ENCODE measurements around the gene FAM180A. TPM values are rescaled to one million over a fixed set of nuclear protein-coding genes. Genes with fewer than 3 reads are reported as not detected.
"Not testable (repeated sequence)": the region's sequence is repeated elsewhere in the genome, so short reads cannot be mapped to it uniquely, and the experiment has no call there.

The FAM180A gene
- polyA plus RNA-seq, 4 donors = 1.3 TPM; not detected in 3

DNA sequence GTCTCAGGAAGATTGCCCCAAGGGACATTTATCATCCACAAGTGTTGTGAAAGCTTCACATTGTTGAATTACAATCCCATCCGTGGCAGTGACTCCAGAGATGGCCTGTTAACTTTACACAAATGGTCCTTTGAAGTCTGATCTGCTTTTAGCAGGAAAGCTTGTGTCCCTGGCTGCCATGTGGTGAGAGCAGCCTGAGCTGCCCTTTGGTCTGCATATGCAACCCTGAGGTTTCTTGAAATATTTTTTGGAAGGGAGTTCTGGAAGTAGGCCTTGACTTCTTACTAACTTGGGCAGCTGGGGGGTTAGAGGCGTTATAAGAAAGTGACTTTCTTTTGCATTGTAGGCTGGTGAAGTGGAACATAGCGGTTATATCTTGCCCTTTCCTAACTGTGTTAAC lies 41.3 kb upstream of the FAM180A start:
- peaks cover 0 to 2% (median 0%) of the 10 kb centered on the region in 3 donors for H3K27me3 ChIP-seq (ENCODE audit: control insufficient read depth in 3 of 3, insufficient read depth in 3 of 3, low read length in 3 of 3)
- FAIRE-seq (no peak), DNase-seq (no peak)
- H3K36me3 ChIP-seq (ENCODE audit: control insufficient read depth in 3 of 3, insufficient read depth in 2 of 3, low read depth in 1 of 3, low read length in 3 of 3) = no peaks in the 10 kb centered on the region
- no peak overlapping the region for H3K4me3 ChIP-seq (ENCODE audit: low read depth in 1 of 3, low read length in 3 of 3)
- H3K27ac ChIP-seq (ENCODE audit: low read depth in 1 of 3, low read length in 2 of 3) = no peak overlapping the region
- no peaks in the 10 kb centered on the region for H3K4me1 ChIP-seq (ENCODE audit: control insufficient read depth in 3 of 3, insufficient read depth in 2 of 3, low read depth in 1 of 3, low read length in 2 of 3)
- H3K9me3 ChIP-seq (ENCODE audit: control insufficient read depth in 2 of 2, insufficient read depth in 1 of 2, low read depth in 1 of 2, low read length in 1 of 2) = no peaks in the 10 kb centered on the region
- WGBS, 3 donors = 69 to 77% (median 69%) methylated on average over 3 of the region's 3 CpGs

DNA sequence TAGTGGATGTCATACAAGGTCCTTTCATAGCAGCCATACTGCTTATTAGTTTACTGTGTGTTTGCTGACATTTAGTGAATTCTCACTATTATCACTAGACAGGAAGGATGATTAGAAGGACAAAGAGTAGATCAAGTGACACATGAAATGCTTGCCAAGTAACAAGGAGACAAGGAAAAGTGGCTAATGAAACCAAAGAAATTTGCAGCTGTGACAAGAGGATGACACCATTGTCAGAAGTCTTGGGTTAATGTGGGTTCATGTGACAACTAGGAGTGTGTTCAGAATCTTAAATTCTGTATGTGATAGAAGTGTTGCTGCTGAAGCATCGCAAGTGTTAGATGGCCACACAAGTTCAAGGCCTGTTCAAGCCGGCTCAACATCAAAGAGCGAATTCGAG lies 40.8 kb upstream of the FAM180A start:
- no peaks in the 10 kb centered on the region for H3K9me3 ChIP-seq (ENCODE audit: control insufficient read depth in 2 of 2, insufficient read depth in 1 of 2, low read depth in 1 of 2, low read length in 1 of 2)
- no peaks in the 10 kb centered on the region for H3K36me3 ChIP-seq (ENCODE audit: control insufficient read depth in 3 of 3, insufficient read depth in 2 of 3, low read depth in 1 of 3, low read length in 3 of 3)
- no peaks in the 10 kb centered on the region for H3K4me1 ChIP-seq (ENCODE audit: control insufficient read depth in 3 of 3, insufficient read depth in 2 of 3, low read depth in 1 of 3, low read length in 2 of 3)
- WGBS, 3 donors = 85 to 88% (median 86%) methylated on average over 4 of the region's 4 CpGs
- no peak for DNase-seq
- no peak overlapping the region for H3K4me3 ChIP-seq (ENCODE audit: low read depth in 1 of 3, low read length in 3 of 3)
- no peak for FAIRE-seq
- no peak overlapping the region for H3K27ac ChIP-seq (ENCODE audit: low read depth in 1 of 3, low read length in 2 of 3)
- H3K27me3 ChIP-seq (ENCODE audit: control insufficient read depth in 3 of 3, insufficient read depth in 3 of 3, low read length in 3 of 3) = peaks cover 0 to 2% (median 0%) of the 10 kb centered on the region in 3 donors

DNA sequence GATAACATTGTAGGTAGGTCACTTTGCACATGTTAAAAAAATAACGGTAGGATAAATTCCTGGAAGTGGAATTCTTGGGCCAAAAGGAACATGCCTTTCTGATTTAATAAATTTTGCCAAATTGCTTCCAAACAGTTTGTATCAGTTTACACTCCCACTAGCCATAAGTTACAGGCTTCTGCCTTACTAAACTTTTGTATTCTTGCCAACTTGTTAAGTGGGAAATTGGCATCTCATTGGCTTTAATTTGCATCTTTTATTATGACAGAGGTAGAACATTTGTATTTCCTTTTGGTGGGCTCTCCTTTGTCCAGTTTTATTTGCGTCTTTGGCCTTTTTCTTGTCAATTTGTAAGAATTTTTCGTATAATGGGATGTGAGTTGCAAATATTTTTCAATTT lies 38.3 kb upstream of the FAM180A start:
- Histone ChIP-seq H3K36me3 (ENCODE audit: control insufficient read depth in 3 of 3, insufficient read depth in 2 of 3, low read depth in 1 of 3, low read length in 3 of 3) (no peaks in the 10 kb centered on the region), H3K9me3 (ENCODE audit: control insufficient read depth in 2 of 2, insufficient read depth in 1 of 2, low read depth in 1 of 2, low read length in 1 of 2) (no peaks in the 10 kb centered on the region), H3K27ac (ENCODE audit: low read depth in 1 of 3, low read length in 2 of 3) (no peak overlapping the region), H3K4me3 (ENCODE audit: low read depth in 1 of 3, low read length in 3 of 3) (no peak overlapping the region), H3K4me1 (ENCODE audit: control insufficient read depth in 3 of 3, insufficient read depth in 2 of 3, low read depth in 1 of 3, low read length in 2 of 3) (no peaks in the 10 kb centered on the region), H3K27me3 (ENCODE audit: control insufficient read depth in 3 of 3, insufficient read depth in 3 of 3, low read length in 3 of 3) (no peaks in the 10 kb centered on the region)
- 71 to 88% (median 84%) methylated on average over 3 of the region's 3 CpGs for WGBS, 3 donors
- no peak for DNase-seq
- no peak for FAIRE-seq

DNA sequence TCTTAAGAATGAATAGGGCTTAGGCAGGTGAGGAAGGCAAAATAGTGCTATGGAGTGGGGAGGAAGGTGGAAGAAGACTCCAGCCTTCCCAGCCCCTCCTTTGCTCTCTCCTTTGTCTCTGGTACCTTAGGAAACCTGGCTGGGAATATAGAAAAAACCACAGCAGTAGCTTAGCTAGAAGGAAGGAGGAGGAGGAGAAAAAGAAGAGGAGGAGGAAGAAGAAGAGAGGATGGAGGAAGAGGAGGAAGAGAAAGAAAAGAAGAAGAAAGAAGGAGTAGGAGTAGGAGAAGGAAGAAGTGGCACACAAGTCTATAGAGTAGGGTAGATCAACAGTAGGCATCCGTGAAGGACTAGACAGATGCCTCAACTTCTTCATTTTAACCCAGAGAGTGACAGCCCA lies 36.5 kb upstream of the FAM180A start:
- Histone ChIP-seq H3K27ac (ENCODE audit: low read depth in 1 of 3, low read length in 2 of 3) (no peak overlapping the region), H3K36me3 (ENCODE audit: control insufficient read depth in 3 of 3, insufficient read depth in 2 of 3, low read depth in 1 of 3, low read length in 3 of 3) (no peaks in the 10 kb centered on the region), H3K9me3 (ENCODE audit: control insufficient read depth in 2 of 2, insufficient read depth in 1 of 2, low read depth in 1 of 2, low read length in 1 of 2) (no peaks in the 10 kb centered on the region), H3K4me3 (ENCODE audit: low read depth in 1 of 3, low read length in 3 of 3) (no peak overlapping the region), H3K27me3 (ENCODE audit: control insufficient read depth in 3 of 3, insufficient read depth in 3 of 3, low read length in 3 of 3) (no peaks in the 10 kb centered on the region), H3K4me1 (ENCODE audit: control insufficient read depth in 3 of 3, insufficient read depth in 2 of 3, low read depth in 1 of 3, low read length in 2 of 3) (no peaks in the 10 kb centered on the region)
- no peak for FAIRE-seq
- WGBS, 3 donors = 74 to 77% (median 76%) methylated on average over 1 of the region's 1 CpG
- no peak for DNase-seq

DNA sequence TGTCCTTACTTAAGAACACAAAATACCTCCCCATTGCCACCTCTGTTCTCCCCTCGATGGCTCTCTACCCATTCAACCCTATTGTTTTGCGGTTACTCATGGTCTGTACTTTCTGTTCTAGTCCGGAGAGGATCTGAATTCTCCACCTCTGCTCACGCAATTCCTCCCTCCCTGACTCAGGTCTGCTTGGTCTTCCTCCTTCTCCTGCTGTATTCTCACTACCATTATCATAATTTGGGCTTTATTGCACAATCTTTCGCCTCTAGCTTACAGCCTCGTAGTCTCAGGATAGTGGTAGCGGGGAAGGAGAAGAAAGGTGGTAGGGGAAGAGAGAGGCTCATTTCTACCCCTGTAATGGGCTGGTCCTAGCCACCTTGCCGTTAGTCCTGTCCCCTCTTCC lies 35.4 kb upstream of the FAM180A start:
- Histone ChIP-seq H3K4me3 (ENCODE audit: low read depth in 1 of 3, low read length in 3 of 3) (no peak overlapping the region), H3K27me3 (ENCODE audit: control insufficient read depth in 3 of 3, insufficient read depth in 3 of 3, low read length in 3 of 3) (no peaks in the 10 kb centered on the region), H3K36me3 (ENCODE audit: control insufficient read depth in 3 of 3, insufficient read depth in 2 of 3, low read depth in 1 of 3, low read length in 3 of 3) (no peaks in the 10 kb centered on the region), H3K4me1 (ENCODE audit: control insufficient read depth in 3 of 3, insufficient read depth in 2 of 3, low read depth in 1 of 3, low read length in 2 of 3) (no peaks in the 10 kb centered on the region), H3K9me3 (ENCODE audit: control insufficient read depth in 2 of 2, insufficient read depth in 1 of 2, low read depth in 1 of 2, low read length in 1 of 2) (no peaks in the 10 kb centered on the region), H3K27ac (ENCODE audit: low read depth in 1 of 3, low read length in 2 of 3) (no peak overlapping the region)
- FAIRE-seq (no peak), DNase-seq (no peak)
- 76 to 88% (median 80%) methylated on average over 8 of the region's 8 CpGs for WGBS, 3 donors

DNA sequence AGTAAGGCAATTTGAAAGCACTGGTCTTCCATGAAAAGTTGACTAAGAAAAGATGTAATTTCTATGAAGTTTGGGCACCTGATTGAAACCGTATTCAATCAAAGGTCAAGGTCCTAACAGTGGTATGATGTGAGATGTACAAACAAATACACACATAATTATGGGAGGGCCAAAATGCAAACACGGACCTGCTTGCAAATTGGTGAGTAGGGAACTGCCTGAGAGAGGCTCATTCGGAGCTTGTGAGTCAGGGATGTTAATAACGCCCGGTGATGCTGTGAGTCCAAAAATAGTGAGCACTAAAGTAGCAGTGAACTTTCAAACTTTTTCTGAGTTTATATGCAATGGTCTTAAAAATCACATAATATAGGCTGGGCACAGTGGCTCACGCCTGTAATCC lies 34.2 kb upstream of the FAM180A start:
- no peaks in the 10 kb centered on the region for H3K36me3 ChIP-seq (ENCODE audit: control insufficient read depth in 3 of 3, insufficient read depth in 2 of 3, low read depth in 1 of 3, low read length in 3 of 3)
- no peaks in the 10 kb centered on the region for H3K4me1 ChIP-seq (ENCODE audit: control insufficient read depth in 3 of 3, insufficient read depth in 2 of 3, low read depth in 1 of 3, low read length in 2 of 3)
- no peak overlapping the region for H3K27ac ChIP-seq (ENCODE audit: low read depth in 1 of 3, low read length in 2 of 3)
- no peaks in the 10 kb centered on the region for H3K27me3 ChIP-seq (ENCODE audit: control insufficient read depth in 3 of 3, insufficient read depth in 3 of 3, low read length in 3 of 3)
- DNase-seq = no peak
- WGBS, 3 donors = 65 to 84% (median 69%) methylated on average over 6 of the region's 6 CpGs
- H3K9me3 ChIP-seq (ENCODE audit: control insufficient read depth in 2 of 2, insufficient read depth in 1 of 2, low read depth in 1 of 2, low read length in 1 of 2) = peaks cover 0 to 2% of the 10 kb centered on the region in 2 donors
- no peak for FAIRE-seq
- H3K4me3 ChIP-seq (ENCODE audit: low read depth in 1 of 3, low read length in 3 of 3) = no peak overlapping the region

DNA sequence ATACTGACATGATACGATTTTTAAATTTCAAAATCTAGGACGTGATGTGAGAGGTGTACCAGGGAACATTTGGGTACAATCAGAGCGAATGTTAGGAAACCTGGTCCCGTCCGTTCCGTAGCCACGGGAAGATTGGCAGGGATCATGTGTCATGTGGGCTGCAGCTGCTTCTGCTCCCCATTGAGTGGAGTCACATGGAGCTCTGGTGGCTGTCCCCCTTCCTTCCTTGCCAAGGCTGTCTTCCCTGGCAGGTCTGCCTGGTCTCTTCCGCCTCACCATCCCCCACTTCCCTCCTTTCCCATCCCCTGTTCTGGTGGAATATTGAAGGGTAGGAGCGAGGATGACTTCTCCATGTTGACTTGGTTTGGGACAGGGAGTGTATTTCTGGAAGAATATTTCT lies 33.8 kb upstream of the FAM180A start:
- Histone ChIP-seq H3K27ac (ENCODE audit: low read depth in 1 of 3, low read length in 2 of 3) (no peak overlapping the region), H3K36me3 (ENCODE audit: control insufficient read depth in 3 of 3, insufficient read depth in 2 of 3, low read depth in 1 of 3, low read length in 3 of 3) (no peaks in the 10 kb centered on the region), H3K27me3 (ENCODE audit: control insufficient read depth in 3 of 3, insufficient read depth in 3 of 3, low read length in 3 of 3) (no peaks in the 10 kb centered on the region), H3K9me3 (ENCODE audit: control insufficient read depth in 2 of 2, insufficient read depth in 1 of 2, low read depth in 1 of 2, low read length in 1 of 2) (peaks cover 0 to 2% of the 10 kb centered on the region in 2 donors), H3K4me1 (ENCODE audit: control insufficient read depth in 3 of 3, insufficient read depth in 2 of 3, low read depth in 1 of 3, low read length in 2 of 3) (no peaks in the 10 kb centered on the region), H3K4me3 (ENCODE audit: low read depth in 1 of 3, low read length in 3 of 3) (no peak overlapping the region)
- 87 to 89% (median 87%) methylated on average over 9 of the region's 9 CpGs for WGBS, 3 donors
- FAIRE-seq = no peak
- no peak for DNase-seq

DNA sequence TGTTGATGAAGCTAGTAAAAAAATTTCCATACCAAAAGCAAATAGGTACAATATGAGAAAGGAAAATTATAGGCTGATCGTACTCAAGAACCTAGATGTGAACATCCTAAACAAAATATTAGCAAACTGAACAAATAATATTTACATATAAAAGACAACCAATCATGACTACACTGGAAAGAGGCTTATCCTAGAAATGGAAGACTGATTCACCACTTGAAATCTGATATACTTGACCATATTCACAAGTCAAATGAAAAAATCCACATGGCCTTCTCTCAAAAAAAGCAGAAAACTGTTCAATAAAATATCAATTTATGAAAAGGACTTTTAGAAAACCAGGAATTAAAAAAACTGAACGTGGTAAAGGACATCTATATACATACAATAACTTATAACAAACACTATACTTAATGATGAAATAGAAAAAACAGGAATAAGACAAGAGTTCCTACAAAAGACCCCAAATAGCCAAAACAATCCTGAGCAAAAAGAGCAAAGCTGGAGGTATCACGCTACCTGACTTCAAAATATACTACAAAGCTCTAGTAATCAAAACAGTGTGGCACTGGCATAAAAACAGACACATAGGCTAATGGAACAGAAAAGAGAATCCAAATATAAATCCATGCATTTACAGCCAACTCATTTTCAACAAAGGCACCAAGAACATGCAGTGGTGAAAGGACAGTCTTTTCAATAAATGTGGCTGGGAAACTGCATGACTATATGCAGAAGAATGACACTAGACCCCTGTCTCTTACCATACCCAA lies 29.2 kb upstream of the FAM180A start:
- no peak overlapping the region for H3K27ac ChIP-seq (ENCODE audit: low read depth in 1 of 3, low read length in 2 of 3)
- peaks cover 0 to 2% of the 10 kb centered on the region in 2 donors for H3K9me3 ChIP-seq (ENCODE audit: control insufficient read depth in 2 of 2, insufficient read depth in 1 of 2, low read depth in 1 of 2, low read length in 1 of 2)
- FAIRE-seq (no peak), DNase-seq (no peak)
- no peak overlapping the region for H3K4me3 ChIP-seq (ENCODE audit: low read depth in 1 of 3, low read length in 3 of 3)
- H3K4me1 ChIP-seq (ENCODE audit: control insufficient read depth in 3 of 3, insufficient read depth in 2 of 3, low read depth in 1 of 3, low read length in 2 of 3) = peaks cover 0 to 6% (median 0%) of the 10 kb centered on the region in 3 donors
- 75 to 85% (median 84%) methylated on average over 3 of the region's 3 CpGs for WGBS, 3 donors
- no peaks in the 10 kb centered on the region for H3K27me3 ChIP-seq (ENCODE audit: control insufficient read depth in 3 of 3, insufficient read depth in 3 of 3, low read length in 3 of 3)
- no peaks in the 10 kb centered on the region for H3K36me3 ChIP-seq (ENCODE audit: control insufficient read depth in 3 of 3, insufficient read depth in 2 of 3, low read depth in 1 of 3, low read length in 3 of 3)

DNA sequence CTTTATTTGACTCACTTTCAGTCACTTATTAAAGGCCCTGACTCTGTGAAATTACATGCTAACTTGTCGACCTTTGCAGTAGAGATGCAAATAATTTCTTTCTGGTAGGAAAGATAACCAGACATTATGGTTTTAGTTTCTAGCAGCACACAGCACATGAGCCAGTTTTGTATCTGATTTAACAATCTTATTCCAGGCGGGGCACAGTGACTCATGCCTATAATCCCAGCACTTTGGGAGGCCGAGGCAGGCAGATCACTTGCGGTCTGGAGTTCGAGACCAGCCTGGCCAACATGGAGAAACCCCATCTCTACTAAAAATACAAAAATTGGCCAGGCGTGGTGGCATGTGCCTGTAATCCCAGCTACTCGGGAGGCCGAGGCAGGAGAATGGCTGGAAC lies 27.3 kb upstream of the FAM180A start:
- DNase-seq; H3K4me3 ChIP-seq (ENCODE audit: low read depth in 1 of 3, low read length in 3 of 3); H3K27me3 ChIP-seq (ENCODE audit: control insufficient read depth in 3 of 3, insufficient read depth in 3 of 3, low read length in 3 of 3); FAIRE-seq; H3K9me3 ChIP-seq (ENCODE audit: control insufficient read depth in 2 of 2, insufficient read depth in 1 of 2, low read depth in 1 of 2, low read length in 1 of 2); H3K27ac ChIP-seq (ENCODE audit: low read depth in 1 of 3, low read length in 2 of 3); H3K36me3 ChIP-seq (ENCODE audit: control insufficient read depth in 3 of 3, insufficient read depth in 2 of 3, low read depth in 1 of 3, low read length in 3 of 3); H3K4me1 ChIP-seq (ENCODE audit: control insufficient read depth in 3 of 3, insufficient read depth in 2 of 3, low read depth in 1 of 3, low read length in 2 of 3): not testable (repeated sequence)
- WGBS, 3 donors = 86 to 89% (median 86%) methylated on average over 8 of the region's 8 CpGs

Measured in small intestine (tissue), 7 donors.